ENCODE measurements around the gene HP. TPM values are rescaled to one million over a fixed set of nuclear protein-coding genes. Genes with fewer than 3 reads are reported as not detected.

The HP gene, protein sequence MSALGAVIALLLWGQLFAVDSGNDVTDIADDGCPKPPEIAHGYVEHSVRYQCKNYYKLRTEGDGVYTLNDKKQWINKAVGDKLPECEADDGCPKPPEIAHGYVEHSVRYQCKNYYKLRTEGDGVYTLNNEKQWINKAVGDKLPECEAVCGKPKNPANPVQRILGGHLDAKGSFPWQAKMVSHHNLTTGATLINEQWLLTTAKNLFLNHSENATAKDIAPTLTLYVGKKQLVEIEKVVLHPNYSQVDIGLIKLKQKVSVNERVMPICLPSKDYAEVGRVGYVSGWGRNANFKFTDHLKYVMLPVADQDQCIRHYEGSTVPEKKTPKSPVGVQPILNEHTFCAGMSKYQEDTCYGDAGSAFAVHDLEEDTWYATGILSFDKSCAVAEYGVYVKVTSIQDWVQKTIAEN
- not detected in 2 replicates for total RNA-seq

DNA sequence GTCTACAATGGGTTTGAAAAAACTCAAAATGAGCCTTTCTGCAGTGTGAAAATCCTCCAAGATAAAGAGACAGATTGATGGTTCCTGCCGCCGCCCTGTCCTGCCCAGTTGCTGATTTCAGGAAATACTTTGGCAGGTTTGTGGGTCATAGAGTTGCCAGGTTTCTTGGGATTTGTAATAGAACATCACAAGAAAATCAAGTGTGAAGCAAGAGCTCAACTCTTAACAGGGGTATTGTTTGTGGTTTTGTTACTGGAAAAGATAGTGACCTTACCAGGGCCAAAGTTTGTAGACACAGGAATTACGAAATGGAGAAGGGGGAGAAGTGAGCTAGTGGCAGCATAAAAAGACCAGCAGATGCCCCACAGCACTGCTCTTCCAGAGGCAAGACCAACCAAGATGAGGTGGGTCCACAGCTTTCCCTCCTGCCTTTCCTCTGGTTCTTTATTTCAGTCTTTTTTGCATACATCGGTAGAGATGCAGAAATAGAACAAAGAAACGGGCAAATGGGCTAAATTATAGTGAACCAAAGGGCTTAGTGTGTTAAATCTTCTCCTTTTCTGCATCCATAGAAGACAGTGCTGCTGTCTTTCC lies at the start of gene HP:
Gene HP, plus strand, starts transcription at position 252 of the 594 bp plus-strand sequence. Its CDS starts 148 bp downstream, at position 400.

DNA sequence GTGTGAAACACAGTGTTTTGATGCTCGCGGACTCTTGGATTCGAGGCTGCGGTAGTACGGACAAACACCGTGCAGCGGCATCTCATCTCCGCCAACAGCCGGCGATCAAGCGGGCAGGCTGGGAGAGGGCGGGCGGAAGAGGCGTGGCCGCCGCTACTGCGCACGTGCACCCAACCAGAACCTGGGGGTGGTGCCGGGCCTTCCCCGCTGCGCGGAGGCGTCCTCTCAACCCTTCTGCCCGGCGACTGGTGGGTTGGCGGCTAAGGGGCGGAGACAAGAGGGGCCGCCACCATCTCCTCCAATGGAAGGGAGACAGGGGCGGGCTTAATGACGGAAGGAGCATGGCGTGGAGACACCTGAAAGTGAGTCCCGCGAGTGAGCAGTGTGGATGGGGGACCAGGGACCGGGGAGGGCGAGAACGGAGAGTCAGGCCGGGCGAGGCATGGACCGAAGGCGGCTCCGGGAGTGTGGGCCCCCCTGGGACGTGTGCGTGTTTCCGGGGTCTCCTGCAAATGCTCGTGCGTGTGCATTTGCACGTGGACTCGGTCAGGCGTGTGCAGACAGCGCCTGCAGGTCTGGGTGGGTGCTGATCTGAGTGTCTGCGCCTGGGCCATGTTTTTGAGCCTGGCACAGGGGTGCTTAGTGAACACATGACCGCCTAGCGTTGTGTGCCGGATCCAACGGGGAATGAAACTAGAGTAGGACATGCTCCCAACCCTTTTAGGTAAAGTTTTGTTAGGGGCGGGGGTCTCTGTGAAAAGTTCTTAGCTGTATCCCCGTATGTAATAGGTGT lies 45.7 kb upstream of the HP start, which contains the start of gene DHODH:
Gene DHODH, plus strand, starts transcription at position 321 of the 793 bp plus-strand sequence. Its CDS starts 21 bp downstream, at position 342.

DNA sequence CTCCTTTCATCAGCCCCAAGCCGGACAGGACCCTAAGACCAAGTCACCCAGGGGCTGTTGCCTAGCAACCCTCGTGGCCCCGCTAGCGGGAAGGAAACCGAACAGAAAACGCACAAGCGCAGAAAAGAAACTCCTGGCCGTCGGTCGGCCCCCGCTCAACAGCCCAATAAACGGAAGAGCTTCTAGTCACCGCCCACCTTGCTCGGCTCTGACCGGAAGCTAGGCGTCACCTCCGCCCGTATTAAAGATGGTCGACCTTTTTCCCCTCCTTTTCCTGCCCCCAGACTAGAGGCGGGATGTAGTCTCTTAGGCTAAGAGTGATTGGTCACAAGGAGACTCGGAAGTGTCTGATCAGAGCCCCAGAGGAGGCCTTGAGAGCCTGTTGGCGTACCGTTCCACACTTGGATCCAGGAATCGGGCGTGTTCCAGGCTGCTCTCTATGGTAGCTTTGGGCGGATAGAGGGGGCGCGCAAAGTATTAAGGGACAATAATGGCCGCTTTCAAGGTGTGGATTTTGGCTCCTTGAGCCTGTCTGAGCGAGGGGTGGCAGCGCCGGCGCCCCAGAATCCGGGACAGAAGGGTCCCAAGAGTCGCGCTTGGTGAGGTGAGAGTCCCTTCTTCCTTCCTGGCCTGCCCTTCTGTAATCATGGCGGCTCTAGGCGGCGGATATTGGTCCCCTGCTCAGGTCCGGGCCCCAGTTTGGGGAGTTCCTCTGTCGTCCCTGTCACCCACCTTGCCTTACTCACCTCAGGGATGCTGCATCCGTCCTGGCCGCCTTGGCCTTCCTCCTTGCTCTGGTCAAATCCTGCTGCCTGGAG lies 39.4 kb downstream of the HP start, which contains the start of the genes DHX38 and TXNL4B:
Gene DHX38, plus strand, starts transcription at position 400 of the 818 bp plus-strand sequence. CDS start 2,311 bp downstream, outside the sequence.
Gene TXNL4B, minus strand, starts transcription at position 173 of the 818 bp plus-strand sequence. CDS start 2,871 bp downstream, outside the sequence.

Other genes starting within 250 kb of the HP start
- gene AP1G1, start 245.7 kb upstream of the HP start, total RNA-seq = 90.5 and 108 TPM in 2 replicates
- gene ATXN1L, start 208.5 kb upstream of the HP start, total RNA-seq = 17.9 and 20.9 TPM in 2 replicates
- gene ZNF821, start 170.3 kb upstream of the HP start, total RNA-seq = 6.0 and 6.9 TPM in 2 replicates
- gene IST1, start 159.0 kb upstream of the HP start, total RNA-seq = 223 and 252 TPM in 2 replicates
- gene PKD1L3, start 54.1 kb upstream of the HP start, total RNA-seq = under 0.01 TPM in 1 of 2 replicates, not detected in the other
- gene DHODH, start 45.8 kb upstream of the HP start, total RNA-seq = 3.2 and 3.3 TPM in 2 replicates
- not detected in 2 replicates for gene HPR, start 8.7 kb downstream of the HP start, total RNA-seq
- gene TXNL4B, start 39.1 kb downstream of the HP start, total RNA-seq = 5.3 and 5.8 TPM in 2 replicates
- gene DHX38, start 39.3 kb downstream of the HP start, total RNA-seq = 50.8 and 57.0 TPM in 2 replicates
- gene PMFBP1, start 117.7 kb downstream of the HP start, total RNA-seq = 0.61 and 1.1 TPM in 2 replicates